ENCODE results near the gene RFNG.

The RFNG gene

DNA sequence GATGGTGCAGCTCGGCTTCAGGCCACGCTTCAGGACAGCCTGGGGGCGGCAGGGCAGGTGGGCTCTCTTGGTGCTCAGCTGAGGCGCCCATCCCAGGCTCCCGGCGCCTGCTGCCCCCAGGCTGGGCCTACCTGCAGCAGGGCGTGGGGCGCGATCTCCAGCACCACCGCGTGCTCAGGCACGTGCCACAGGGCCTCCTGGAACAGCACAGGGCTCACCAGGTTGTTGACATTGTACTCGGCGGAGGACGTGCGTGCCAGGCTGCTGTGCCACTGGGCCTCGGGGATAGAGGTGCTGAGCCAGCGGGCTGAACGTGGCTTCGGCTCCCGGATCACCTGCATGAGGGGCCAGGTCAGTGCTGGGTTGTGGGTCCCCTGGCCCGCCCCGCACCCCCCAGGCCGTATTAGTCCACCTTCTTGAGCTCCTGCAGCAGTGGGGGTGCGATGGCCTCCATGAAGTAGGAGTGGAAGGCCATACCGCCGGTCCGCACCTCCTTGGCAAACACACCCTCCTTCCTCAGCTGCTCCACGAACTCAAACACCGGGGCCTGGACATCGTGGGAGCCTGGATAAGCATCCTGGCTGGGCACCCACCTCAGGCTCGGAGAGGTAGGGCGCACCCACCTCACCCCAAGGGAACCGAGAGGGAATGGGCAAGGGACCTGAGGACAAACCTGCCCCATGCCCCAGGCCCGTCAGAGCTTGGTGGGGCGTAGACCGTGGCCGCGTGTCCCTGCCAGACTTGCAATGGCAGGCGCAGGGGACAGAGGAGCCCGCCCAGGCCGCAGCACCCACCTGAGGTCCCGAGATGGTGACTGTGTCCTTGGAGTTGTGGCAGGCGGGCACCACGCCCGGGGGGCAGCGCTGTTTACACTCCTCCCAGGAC is 37.5 kb upstream of the RFNG start:
- DNase-seq: no peak

DNA sequence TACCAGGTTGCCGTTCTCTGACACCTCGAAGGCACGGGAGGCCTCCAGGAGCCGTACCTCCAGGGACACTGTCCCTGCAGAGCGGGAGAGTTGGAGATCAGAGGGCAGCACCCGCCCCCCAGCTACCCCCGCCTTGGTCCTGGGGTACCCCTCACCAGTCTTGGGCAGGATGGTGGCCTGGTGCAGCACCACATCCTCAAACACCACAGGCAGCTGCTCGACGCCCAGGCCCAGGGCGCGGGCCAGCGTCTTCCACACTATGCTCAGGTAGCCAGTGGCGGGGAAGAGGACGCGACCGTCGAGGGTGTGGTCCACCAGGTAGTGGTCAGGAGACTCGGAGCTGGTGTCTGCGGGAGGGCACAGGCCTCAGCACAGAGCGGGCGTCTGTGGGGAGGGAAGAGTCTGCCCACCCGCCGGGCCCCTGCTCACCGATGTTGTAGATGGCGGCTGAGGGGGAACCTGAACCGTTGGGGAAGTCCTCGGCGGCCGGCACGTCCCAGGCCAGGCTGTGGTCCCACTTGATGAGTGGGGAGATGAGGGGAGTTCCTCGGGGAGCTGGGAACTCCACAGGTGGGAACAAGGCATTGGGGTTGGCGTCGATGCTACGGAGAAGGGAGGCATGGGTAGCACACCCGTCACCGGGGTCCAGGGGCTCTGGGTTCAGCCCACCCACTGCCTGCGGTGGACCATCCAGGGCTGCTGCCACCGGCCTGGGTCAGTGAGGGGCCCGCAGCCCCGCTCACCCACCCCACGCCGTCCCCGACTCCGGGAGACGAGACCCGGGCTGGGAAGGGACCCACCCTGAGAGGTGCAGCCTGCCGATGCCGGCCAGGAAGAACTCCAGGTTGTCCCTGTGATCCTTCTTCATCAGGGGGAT is 36.6 kb upstream of the RFNG start:
- no peak for DNase-seq

DNA sequence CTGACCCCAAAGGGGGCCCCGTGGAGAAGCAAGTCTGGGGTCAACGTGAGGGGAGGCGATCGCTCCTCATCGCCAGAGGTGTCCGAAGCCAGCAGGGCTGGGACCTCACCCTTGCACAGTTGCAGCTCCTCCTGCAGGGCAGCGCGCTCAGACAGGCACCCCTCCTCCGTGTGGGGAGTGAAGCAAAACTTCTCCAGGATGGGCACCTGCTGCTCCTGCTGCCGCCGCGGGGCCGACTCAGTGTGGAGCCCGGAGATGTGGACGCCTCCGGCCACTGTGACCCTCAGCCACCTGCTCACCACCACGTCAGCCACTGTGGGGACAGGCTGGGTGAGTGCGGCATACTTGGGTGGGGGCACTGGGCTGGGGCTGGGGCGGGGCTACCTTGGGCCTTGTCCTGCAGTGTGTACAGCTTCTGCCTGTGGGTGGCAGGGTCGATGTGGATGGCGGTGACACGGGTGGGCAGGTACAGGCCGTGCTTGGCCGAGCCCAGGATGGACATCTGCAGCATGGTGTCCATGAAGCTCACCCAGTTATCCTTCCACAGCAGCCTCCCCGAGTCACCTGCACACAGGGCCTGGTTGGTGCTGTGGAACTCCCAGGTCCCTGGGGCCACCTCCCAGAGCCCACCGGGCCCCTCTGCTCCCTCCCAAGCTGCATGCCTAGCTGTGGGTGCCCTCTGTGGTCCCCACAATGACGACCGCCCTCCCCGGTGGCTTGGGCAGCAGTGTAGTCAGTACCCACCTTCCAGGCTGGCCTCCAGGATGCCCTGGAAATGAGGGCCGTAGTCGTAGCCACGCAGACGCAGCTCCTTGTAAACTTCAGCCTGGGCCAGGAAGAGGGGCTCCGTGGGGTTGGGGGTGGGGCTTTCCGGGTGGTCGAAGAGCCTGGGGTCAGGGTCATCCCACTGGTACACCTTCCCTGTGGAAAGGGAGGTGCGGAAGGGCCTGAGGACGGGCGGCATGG is 35.6 kb upstream of the RFNG start:
- DNase-seq: no peak

DNA sequence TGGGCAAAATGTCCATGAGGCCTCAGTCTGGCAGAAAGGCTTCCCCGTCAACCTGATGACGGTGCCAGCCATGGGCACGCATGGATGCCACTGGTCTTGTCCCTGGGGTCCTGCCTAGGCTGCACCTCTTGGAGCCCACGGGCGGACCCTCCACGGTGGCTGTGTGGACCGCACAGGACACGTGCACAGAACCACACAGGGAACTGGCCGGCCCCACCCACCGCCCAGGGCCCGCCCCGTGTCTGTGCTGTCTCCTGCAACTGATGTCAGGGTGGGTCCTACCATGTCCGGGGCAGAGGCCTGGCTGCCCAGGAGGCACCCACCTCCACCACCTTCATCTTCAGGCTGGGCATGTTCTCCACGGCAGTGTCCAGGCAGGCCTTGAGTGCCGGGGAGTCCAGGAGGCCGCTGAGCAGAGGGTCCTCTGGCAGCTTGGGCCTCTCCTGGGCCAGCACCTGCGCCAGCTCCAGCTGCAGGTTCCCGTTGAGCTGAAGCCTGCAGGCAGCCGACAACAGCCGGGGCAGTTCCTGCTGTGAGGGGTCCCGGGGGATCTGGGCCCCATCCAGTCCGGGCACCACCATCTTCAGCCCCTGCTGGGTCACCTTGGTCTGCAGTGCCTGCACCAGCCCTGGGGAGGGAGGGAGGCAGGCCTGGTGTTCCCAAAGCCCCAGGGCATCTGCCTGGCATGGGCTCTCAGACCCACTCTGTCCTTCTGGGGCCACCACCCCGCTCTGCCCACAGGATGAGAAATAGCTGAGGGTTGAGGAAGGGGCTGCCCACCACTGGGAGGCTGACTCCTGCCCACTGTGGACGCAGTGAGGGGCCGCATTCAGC is 34.5 kb upstream of the RFNG start:
- DNase-seq: no peak

- DNase-seq: no peak
Observed at GRCh38 chr17:82085031-82085861, 33.6 kb upstream of the RFNG start.

DNA sequence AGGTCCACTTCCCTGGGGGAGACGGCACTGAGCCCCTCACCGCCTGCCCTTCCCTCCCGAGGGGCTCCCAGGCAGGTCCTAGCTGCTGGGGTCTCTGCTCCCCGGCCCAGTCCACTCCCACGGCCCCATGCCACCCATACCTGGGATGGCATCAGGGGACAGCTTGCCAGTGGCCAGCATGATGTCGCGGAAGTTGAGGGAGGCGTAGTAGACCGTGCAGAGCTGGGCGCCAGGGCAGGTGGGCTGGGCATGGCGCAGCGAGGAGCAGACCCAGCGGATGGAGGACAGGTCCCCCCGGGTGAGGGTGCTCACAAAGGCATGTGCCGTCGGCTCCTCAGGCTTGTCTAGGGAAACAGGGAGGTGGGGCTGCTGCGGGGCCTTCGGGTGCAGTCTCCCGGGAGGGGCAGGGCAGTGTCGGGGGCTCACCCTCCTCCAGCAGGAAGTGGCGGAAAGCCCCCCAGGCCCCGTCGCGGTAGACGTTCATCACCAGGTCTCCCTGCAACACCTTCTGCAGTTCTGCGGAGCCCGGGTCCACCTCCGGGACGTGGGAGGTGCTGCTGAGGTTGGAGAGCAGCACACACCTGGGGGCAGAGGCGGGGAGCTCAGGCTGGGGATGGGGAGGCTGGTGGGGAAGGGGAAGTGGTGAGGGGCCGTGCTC is 32.9 kb upstream of the RFNG start:
- DNase-seq: no peak

DNA sequence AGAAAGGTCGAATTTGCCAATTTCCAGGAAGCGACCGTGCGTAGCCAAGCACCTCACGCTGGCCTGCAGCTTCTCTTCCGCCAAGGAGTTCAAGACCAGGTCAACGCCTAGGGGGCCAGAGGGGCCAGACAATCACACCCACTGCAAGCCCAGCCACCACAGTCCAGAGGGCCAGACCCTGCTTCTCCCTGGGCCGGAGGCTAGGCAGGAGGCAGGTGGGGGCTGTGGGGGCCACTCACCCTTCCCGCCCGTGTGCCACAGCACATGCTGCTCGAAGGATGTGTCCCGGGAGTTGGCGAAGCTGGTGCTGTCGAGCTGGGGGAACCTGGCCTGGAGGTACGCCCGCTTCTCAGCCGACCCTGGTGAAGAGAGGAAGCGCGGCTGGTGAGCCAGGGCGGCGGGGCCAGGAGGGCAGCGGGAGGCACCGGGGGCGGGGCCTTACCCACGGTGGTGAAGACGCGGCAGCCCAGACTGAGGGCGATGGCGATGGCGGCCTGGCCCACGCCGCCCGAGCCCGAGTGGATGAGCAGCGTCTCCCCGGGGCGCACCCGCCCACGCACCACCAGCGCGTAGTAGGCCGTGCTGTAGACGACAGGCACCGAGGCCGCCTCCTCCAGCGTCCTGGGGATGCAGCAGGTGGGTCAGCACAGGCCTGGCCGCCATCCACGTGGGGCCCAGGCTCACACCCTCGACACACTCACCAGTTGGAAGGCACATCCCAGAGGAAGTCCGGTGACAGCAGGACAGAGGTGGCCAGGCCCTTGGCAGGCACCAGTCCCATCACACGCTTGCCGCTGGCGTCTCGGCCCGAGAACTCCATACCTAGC is 32.1 kb upstream of the RFNG start:
- no peak for DNase-seq

DNA sequence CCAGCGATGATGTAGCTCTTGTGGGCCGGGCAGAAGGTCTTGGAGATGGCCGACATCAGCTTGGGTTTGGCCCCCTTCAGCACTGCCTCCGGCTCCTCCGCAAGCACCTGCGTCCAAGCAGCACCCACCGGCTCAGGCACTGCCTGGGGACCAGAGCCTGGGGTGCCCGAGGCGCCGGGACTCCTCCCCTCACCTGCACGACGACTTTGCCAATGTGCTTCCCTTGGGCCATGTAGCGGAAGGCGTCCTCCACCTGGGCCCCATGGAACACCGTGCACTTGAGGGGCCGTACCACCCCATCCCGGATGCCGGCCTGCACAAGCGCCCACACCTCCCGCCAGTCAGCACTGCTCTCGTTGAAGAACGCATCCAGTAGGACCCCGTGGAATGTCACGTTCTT is 31.4 kb upstream of the RFNG start:
- no peak for DNase-seq

- no peak for DNase-seq
Observed at GRCh38 chr17:82082456-82082855, 30.8 kb upstream of the RFNG start.

DNA sequence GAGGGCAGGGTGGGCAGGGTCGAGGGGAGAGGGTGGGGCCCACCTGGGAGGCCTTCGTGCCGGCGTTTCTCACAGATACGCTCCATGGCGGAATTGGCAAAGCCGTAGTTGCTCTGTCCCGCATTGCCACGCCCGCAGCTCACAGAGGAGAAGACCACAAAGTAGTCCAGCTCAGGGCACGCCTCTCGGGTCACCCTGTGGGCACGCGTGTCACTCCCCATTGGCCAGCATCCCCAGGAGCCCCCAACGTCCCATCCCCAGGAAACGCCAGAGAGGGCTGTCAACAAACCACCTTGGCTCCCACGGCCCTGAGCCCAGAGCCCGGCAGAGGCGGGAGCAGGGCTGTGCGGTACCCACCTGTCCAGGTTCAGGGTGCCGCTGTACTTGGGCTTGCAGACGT is 30.4 kb upstream of the RFNG start:
- no peak for DNase-seq

- no peak for DNase-seq
Observed at GRCh38 chr17:82081546-82081945, 29.9 kb upstream of the RFNG start.

- DNase-seq: no peak
Observed at GRCh38 chr17:82080789-82081464, 29.3 kb upstream of the RFNG start.

GRCh38 chr17:82080048-82080788 is 28.6 kb upstream of the RFNG start:
- no peak for DNase-seq

DNA sequence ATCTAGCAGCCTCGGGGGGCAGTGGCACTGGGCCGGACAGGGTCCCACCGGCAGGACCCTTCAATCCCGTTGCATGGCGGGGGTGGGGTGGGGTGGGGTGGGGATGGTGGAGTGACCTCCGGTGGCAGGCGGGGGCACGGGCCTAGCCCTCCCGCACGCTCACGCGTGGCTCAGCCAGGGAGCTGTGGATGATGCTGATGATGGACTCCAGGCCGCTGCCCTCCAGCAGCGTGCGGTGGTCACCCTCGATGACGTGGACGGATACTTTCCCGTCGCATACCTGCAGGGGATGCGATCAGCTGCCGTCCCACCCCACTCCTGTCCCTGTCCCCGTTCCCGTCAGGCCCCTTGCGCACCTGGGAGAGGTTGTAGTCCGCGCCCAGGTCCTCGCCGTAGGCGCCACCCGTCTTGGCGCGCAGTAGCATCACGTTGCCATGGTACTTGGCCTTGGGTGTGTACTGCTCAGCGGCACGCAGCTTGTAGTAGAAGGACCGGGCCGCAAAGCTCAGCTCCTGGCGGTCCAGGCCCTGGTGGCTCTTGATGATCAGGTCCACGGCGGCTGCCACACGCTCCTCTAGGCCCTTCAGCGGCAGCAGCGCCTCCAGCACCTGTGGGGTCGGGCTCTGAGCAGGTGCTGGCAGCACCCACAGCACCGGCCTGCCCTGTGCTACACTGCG is 27.5 kb upstream of the RFNG start:
- DNase-seq: no peak

DNA sequence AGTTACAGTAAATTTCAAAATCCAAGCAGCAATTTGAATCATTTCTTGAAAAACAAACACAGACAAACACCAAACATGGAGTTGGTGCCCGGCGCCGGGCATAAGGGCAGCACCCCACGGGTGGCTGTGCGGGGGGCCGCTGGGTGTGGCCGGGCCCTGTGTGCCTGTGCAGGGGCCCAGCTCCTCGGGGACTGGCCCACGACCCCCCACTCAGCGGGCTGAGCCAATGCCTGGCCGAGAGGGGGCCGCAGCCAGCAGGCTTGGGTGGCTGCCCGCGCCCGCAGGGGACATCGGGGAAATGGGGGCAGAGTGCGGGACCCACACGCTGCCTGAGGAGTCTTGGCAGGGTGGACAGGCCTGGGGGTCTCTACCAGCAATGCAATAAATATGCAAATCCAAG is 26.8 kb upstream of the RFNG start:
- DNase-seq: no peak

DNA sequence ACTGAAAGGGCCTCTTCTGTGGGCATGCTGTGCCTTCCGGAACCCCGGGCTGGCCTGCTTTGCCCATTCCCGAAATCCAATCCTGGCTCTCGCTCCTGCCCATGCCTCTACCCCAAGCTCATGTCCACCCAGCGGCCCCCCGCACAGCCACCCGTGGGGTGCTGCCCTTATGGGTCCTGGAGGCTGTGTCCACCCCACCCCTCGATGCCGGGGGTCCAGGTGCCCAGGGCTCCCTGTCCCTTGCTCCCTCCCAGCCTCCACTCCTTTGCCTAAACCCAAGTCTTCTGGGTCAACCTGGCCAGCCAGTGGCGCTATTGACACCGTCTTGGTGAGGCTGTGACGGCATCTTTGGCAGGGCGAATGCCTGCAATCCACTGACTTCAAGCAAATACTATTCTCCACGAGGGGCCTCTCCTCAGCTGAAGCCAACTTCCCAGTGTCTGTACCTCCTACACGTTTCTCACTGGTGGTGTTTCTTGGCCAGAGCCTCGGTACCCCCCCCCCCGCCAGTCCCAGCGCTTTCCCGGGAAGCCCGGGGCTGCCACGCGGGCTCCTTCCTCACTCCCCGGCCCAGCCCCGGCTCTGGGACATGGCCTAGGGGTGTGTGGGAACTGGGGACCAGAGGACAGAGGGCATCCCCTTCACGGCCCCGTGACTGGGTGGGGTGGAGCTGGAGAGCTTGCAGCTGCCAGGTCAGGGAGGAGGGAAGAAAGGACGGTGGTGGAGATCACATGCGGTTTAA is 26.2 kb upstream of the RFNG start:
- DNase-seq: no peak
